ENCODE measurements around the gene HTRA3. TPM values are rescaled to one million over a fixed set of nuclear protein-coding genes. Genes with fewer than 3 reads are reported as not detected.

The HTRA3 gene
- total and polyA plus RNA-seq, 2 of the 8 experiments (the other 6 are each of a cell fraction or from before 2014, with no cell fraction given): 3.2 to 5.8 TPM

- peaks cover 4 to 16% (median 10%) of the 10 kb centered on the region in 4 experiments for H3K4me1 ChIP-seq (replicated peaks in 1 of 4; ENCODE audit: control insufficient read depth in 3 of 4, insufficient read depth in 4 of 4, low read length in 3 of 4)
- no peak overlapping the region for H3K4me2 ChIP-seq (ENCODE audit: insufficient read depth in 1 of 2, low read depth in 2 of 2, low read length in 2 of 2)
- POLR2A ChIA-PET (ENCODE audit: partially characterized antibody): interaction anchor here (1.4 kb wide), 1 partner anchor 10 kb away, joined by 4 read pairs; no protein-coding TSS in a partner anchor
- no peak overlapping the region for H3K4me3 ChIP-seq (ENCODE audit: extremely low read depth in 1 of 4, insufficient read depth in 2 of 4, low read depth in 3 of 4, low read length in 4 of 4)
- H2BK5ac ChIP-seq (ENCODE audit: low read depth, low read length): no peak overlapping the region
- no peak overlapping the region for H4K91ac ChIP-seq (replicated peaks; ENCODE audit: insufficient read length, low read length)
- H4K5ac ChIP-seq (ENCODE audit: insufficient read length, low read depth, low read length): no peak overlapping the region
- H3K23ac ChIP-seq (ENCODE audit: insufficient read length): no peak overlapping the region
- CTCF ChIA-PET (ENCODE audit: partially characterized antibody): interaction anchor here (1.0 to 1.3 kb wide), 4 partner anchors 9 to 45 kb away, joined by 3 to 7 read pairs (median 4); no protein-coding TSS in a partner anchor
- H2BK12ac ChIP-seq (ENCODE audit: low read depth, low read length): no peak overlapping the region
- no peak for FAIRE-seq
- no peak overlapping the region for H2BK20ac ChIP-seq (ENCODE audit: low read length)
- no peaks in the 10 kb centered on the region for H3K79me1 ChIP-seq (ENCODE audit: low read depth, low read length)
- no peaks in the 10 kb centered on the region; a peak in 1 of 7 replicates for H3K27me3 ChIP-seq (replicated peaks in 1 of 4; ENCODE audit: control insufficient read depth in 3 of 4, extremely low read depth in 1 of 4, insufficient read depth in 3 of 4, low read length in 3 of 4)
- no peak overlapping the region for H3K27ac ChIP-seq (ENCODE audit: low read depth, low read length)
- H3K4ac ChIP-seq (replicated peaks; ENCODE audit: insufficient read length, low read depth, low read length): no peak overlapping the region
- H3K9ac ChIP-seq (replicated peaks in 1 of 4; ENCODE audit: extremely low read depth in 1 of 4, low read depth in 3 of 4, low read length in 3 of 4): no peak overlapping the region
- H2BK15ac ChIP-seq (ENCODE audit: low read length): no peak overlapping the region
- no peaks in the 10 kb centered on the region for H3K9me3 ChIP-seq (ENCODE audit: insufficient read depth in 2 of 2, low read depth in 1 of 2, low read length in 1 of 2)
- no peak overlapping the region for H2AFZ ChIP-seq (ENCODE audit: low read length)
- H3K36me3 ChIP-seq (ENCODE audit: control insufficient read depth in 2 of 4, insufficient read depth in 4 of 4, low read length in 3 of 4): no peaks in the 10 kb centered on the region
- H2BK120ac ChIP-seq (replicated peaks; ENCODE audit: low read depth, low read length): no peak overlapping the region
- H3K56ac ChIP-seq (replicated peaks; ENCODE audit: insufficient read length, low read depth, low read length): no peak overlapping the region
- H3K14ac ChIP-seq (ENCODE audit: insufficient read length): no peak overlapping the region
- H2AK5ac ChIP-seq (ENCODE audit: low read depth, low read length): no peak overlapping the region
- no peaks in the 10 kb centered on the region for H3K79me2 ChIP-seq (ENCODE audit: control insufficient read depth in 1 of 2, insufficient read depth in 2 of 2, low read length in 2 of 2)
- H4K8ac ChIP-seq (ENCODE audit: extremely low read depth, insufficient read depth, low read length): no peak overlapping the region
- H4K20me1 ChIP-seq (replicated peaks in 1 of 2; ENCODE audit: control insufficient read depth in 1 of 2, insufficient read depth in 2 of 2, low read length in 2 of 2): no peaks in the 10 kb centered on the region
- H3K23me2 ChIP-seq (ENCODE audit: low read depth, low read length): no peaks in the 10 kb centered on the region; the same call in 1 of the 2 replicates
- no peak for DNase-seq (ENCODE audit: low read depth in 1 of 2, low spot score in 2 of 2)
- no peak overlapping the region for H3K18ac ChIP-seq (ENCODE audit: extremely low read depth, low read length)
- TF ChIP-seq TEAD4 (IDR thresholded peaks at IDR 0.05; ENCODE audit: low read depth, low read length) (no peak), CREB1 (IDR thresholded peaks at IDR 0.05) (no peak), TCF12 (IDR thresholded peaks at IDR 0.05; ENCODE audit: low read depth, low read length) (no peak)
Observed at GRCh38 chr4:8221985-8222384, 47.6 kb upstream of the HTRA3 start.

Data from H1 (cell line).